Measurements from ENCODE around the gene TANGO2.

Gene TANGO2

GRCh38 chr22:20012741-20013331 is 8.1 kb upstream of the TANGO2 start:
- no peak for DNase-seq (ENCODE audit: low spot score)

GRCh38 chr22:20013382-20013871 is 7.5 kb upstream of the TANGO2 start:
- peak; percentile 67 for DNase-seq (ENCODE audit: low spot score)

GRCh38 chr22:20014526-20015186 is 6.3 kb upstream of the TANGO2 start:
- DNase-seq (ENCODE audit: low spot score), result peak; percentile 62

- no peak for DNase-seq (ENCODE audit: low spot score)
These were observed 5.7 kb upstream of the TANGO2 start for GRCh38 chr22:20015187-20015625.

GRCh38 chr22:20015971-20016733 is 4.8 kb upstream of the TANGO2 start:
- DNase-seq (ENCODE audit: low spot score), result peak; percentile 31

GRCh38 chr22:20016734-20017621 is 3.9 kb upstream of the TANGO2 start, which contains the start of gene ARVCF:
Gene ARVCF (minus strand): TSS chr22:20016823. CDS start chr22:19990794, 26,029 bp downstream.
- peak; percentile 93 for DNase-seq (ENCODE audit: low spot score)

GRCh38 chr22:20017622-20017958 is 3.3 kb upstream of the TANGO2 start:
- no peak for DNase-seq (ENCODE audit: low spot score)

- no peak for DNase-seq (ENCODE audit: low spot score)
These were observed 2.9 kb upstream of the TANGO2 start for GRCh38 chr22:20018001-20018400.

- no peak for DNase-seq (ENCODE audit: low spot score)
These were observed 1.0 kb upstream of the TANGO2 start for GRCh38 chr22:20019661-20020532.

GRCh38 chr22:20021196-20022181 is 579 bp downstream of the TANGO2 start:
- DNase-seq (ENCODE audit: low spot score), result peak; percentile 76

GRCh38 chr22:20022231-20022977 is 1.5 kb downstream of the TANGO2 start:
- DNase-seq (ENCODE audit: low spot score), result no peak

GRCh38 chr22:20022978-20023613 is 2.2 kb downstream of the TANGO2 start:
- peak; percentile 63 for DNase-seq (ENCODE audit: low spot score)

GRCh38 chr22:20024225-20024624 is 3.3 kb downstream of the TANGO2 start:
- DNase-seq (ENCODE audit: low spot score), result peak; percentile 65

- peak; percentile 67 for DNase-seq (ENCODE audit: low spot score)
These were observed 3.9 kb downstream of the TANGO2 start for GRCh38 chr22:20024650-20025397.

- DNase-seq (ENCODE audit: low spot score), result peak; percentile 92
These were observed 4.7 kb downstream of the TANGO2 start for GRCh38 chr22:20025401-20026203.

GRCh38 chr22:20026204-20026908 is 5.4 kb downstream of the TANGO2 start:
- peak; percentile 42 for DNase-seq (ENCODE audit: low spot score)
